GM12878 (cell line): ENCODE data around the gene NFE2. TPM values are rescaled to one million over a fixed set of nuclear protein-coding genes. Genes with fewer than 3 reads are reported as not detected.

Experiments
- BRCA1 ChIP-seq: IDR thresholded peaks from 2 replicates; pipeline ENCODE4 v1.6.1; 2011; ENCODE audit warnings: low read depth, low read length, improper control_type of control experiment
- CREB1 ChIP-seq: IDR thresholded peaks from 2 replicates; pipeline ENCODE4 v1.6.1; 2012; ENCODE audit warnings: low read depth, mild to moderate bottlenecking, inconsistent platforms
- CREM ChIP-seq: IDR thresholded peaks from 2 replicates; pipeline ENCODE4 v1.6.1; 2014; ENCODE audit warnings: antibody characterized with exemption, low read depth
- ETV6 ChIP-seq, 2 experiments: fragments of 450-650 bp in 1 of 2; IDR thresholded peaks in 1 of 2; conservative IDR thresholded peaks in 1 of 2; 2 replicates each; pipeline ENCODE4 v1.6.1; 2014; ENCODE audit warnings: antibody characterized with exemption in 1 of 2, borderline replicate concordance in 1 of 2, low read depth in 1 of 2, mild to moderate bottlenecking in 1 of 2, moderate library complexity in 1 of 2
- FOS ChIP-seq: IDR thresholded peaks from 3 replicates; pipeline ENCODE4 v1.6.1; 2011; ENCODE audit warnings: borderline replicate concordance; ENCODE audit not compliant: insufficient read length; ENCODE audit errors: extremely low read depth
- NKRF ChIP-seq: fragments of 450-650 bp; conservative IDR thresholded peaks from 2 replicates; pipeline ENCODE4 v1.6.1; 2017; ENCODE audit warnings: mild to moderate bottlenecking, moderate library complexity
- ZBTB4 ChIP-seq: fragments of 450-650 bp; formaldehyde crosslinking; IDR thresholded peaks from 2 replicates; pipeline ENCODE4 v1.4.0; 2022; ENCODE audit warnings: mild to moderate bottlenecking, moderate library complexity
- polyA plus RNA-seq, 11 experiments: library from polyadenylated mRNA; depleted of rRNA in 4 of 11; unstranded in 6 of 11; stranded (reverse) in 5 of 11; fragments of >200 nt; fragmentation: Nextera tagmentation in 4 of 11; fragmentation: Illumina TruSeq in 1 of 11; extraction: Ambion mirVana in 4 of 11; extraction: Trizol in 1 of 11; gene quantifications; 1 replicate in 1 of 11; 2 replicates in 10 of 11; pipeline versions ENCODE4 v1.2.1 to v1.2.3, GENCODE V29; 2011 to 2016; ENCODE audit warnings: inconsistent platforms in 2 of 11, missing spikeins in 2 of 11, low read depth in 1 of 11
- total RNA-seq, 4 experiments: library from RNA; depleted of rRNA in 3 of 4; stranded (reverse); fragments of >200 nt in 3 of 4; fragmentation: Illumina TruSeq in 1 of 4; extraction: Trizol in 1 of 4; gene quantifications; 2 replicates each; pipeline versions ENCODE4 v1.2.1 to v1.2.3, GENCODE V29; 2013 to 2021

Gene NFE2
- total and polyA plus RNA-seq, 10 of the 15 experiments (the other 5 are each of a cell fraction or from before 2014, with no cell fraction given), result 0.06 to 0.28 TPM; not detected in 8

GRCh38 chr12:54262403-54262925, 38.4 kb downstream of the NFE2 start (continued):
- no peak for TF ChIP-seq NKRF
- no peak for TF ChIP-seq FOS
- TF ChIP-seq ZBTB4, result no peak
- no peak for TF ChIP-seq CREM
- TF ChIP-seq BRCA1, result no peak
- TF ChIP-seq CREB1, result no peak
- no peak for TF ChIP-seq ETV6 (conservative IDR thresholded peaks at IDR 0.05 in 1 of 2, IDR thresholded peaks at IDR 0.05 in 1 of 2; ENCODE audit: borderline replicate concordance in 1 of 2, low read depth in 1 of 2)
